NCI-H1092 treated with DMSO at 0.1 percent for 48 hours (cell line): ENCODE results near the gene ITGB3BP.
"Not testable (repeated sequence)": the region's sequence is repeated elsewhere in the genome, so short reads cannot be mapped to it uniquely, and the experiment has no call there.

Experiments
- DNase-seq: peaks from one replicate; lab custom pipeline; 2025; lab: John Stamatoyannopoulos, UW

ITGB3BP gene

GRCh38 chr1:63506782-63507181 lies 16.2 kb downstream of the ITGB3BP start:
- DNase-seq = no peak

- no peak for DNase-seq
These were observed 21.8 kb downstream of the ITGB3BP start for GRCh38 chr1:63501256-63501655.

- no peak for DNase-seq
These were observed 24.9 kb downstream of the ITGB3BP start for GRCh38 chr1:63498106-63498505.

- DNase-seq = no peak
These were observed 25.4 kb downstream of the ITGB3BP start for GRCh38 chr1:63497577-63497976.

GRCh38 chr1:63487336-63488065 lies 35.5 kb downstream of the ITGB3BP start:
- DNase-seq = no peak

GRCh38 chr1:63486629-63487028 lies 36.4 kb downstream of the ITGB3BP start:
- no peak for DNase-seq

- DNase-seq = no peak
These were observed 43.0 kb downstream of the ITGB3BP start for GRCh38 chr1:63480057-63480456.

- DNase-seq = no peak
These were observed 47.3 kb downstream of the ITGB3BP start for GRCh38 chr1:63475761-63476160.

- not testable (repeated sequence) for DNase-seq
These were observed 54.3 kb downstream of the ITGB3BP start for GRCh38 chr1:63468683-63469082.

GRCh38 chr1:63466759-63467158 lies 56.3 kb downstream of the ITGB3BP start:
- no peak for DNase-seq

GRCh38 chr1:63466181-63466580 lies 56.8 kb downstream of the ITGB3BP start:
- no peak for DNase-seq

- DNase-seq = no peak
These were observed 59.8 kb downstream of the ITGB3BP start for GRCh38 chr1:63463248-63463647.

- DNase-seq = no peak
These were observed 61.3 kb downstream of the ITGB3BP start for GRCh38 chr1:63461661-63462230.

- DNase-seq = no peak
These were observed 64.3 kb downstream of the ITGB3BP start for GRCh38 chr1:63458750-63459149.

GRCh38 chr1:63454269-63454668 lies 68.8 kb downstream of the ITGB3BP start:
- DNase-seq = no peak

- DNase-seq = no peak
These were observed 69.8 kb downstream of the ITGB3BP start for GRCh38 chr1:63453232-63453631.

GRCh38 chr1:63450416-63450815 lies 72.6 kb downstream of the ITGB3BP start:
- DNase-seq = no peak

- no peak for DNase-seq
These were observed 74.2 kb downstream of the ITGB3BP start for GRCh38 chr1:63448731-63449246.

- no peak for DNase-seq
These were observed 80.9 kb downstream of the ITGB3BP start for GRCh38 chr1:63442141-63442475.

GRCh38 chr1:63435161-63435560 lies 87.9 kb downstream of the ITGB3BP start:
- no peak for DNase-seq

- DNase-seq = no peak
These were observed 93.7 kb downstream of the ITGB3BP start for GRCh38 chr1:63429281-63429680.

GRCh38 chr1:63428815-63429214 lies 94.2 kb downstream of the ITGB3BP start:
- no peak for DNase-seq

GRCh38 chr1:63423649-63424048 lies 99.4 kb downstream of the ITGB3BP start:
- DNase-seq = no peak

GRCh38 chr1:63420746-63421145 lies 102.3 kb downstream of the ITGB3BP start:
- DNase-seq = not testable (repeated sequence)
